H9 (cell line): Measurements from ENCODE around the gene EPHB2. TPM values are rescaled to one million over a fixed set of nuclear protein-coding genes. Genes with fewer than 3 reads are reported as not detected.

Experiments used
- DNase-seq: peaks from one replicate; pipeline ENCODE4 v3.0.0-alpha.2; 2017
- H2AFZ ChIP-seq: one replicate; pipeline ENCODE4 v1.6.1; 2013; ENCODE audit warnings: mild to moderate bottlenecking, low read length, control low read depth, moderate library complexity
- H2AK5ac ChIP-seq: 2 replicates; pipeline ENCODE4 v1.6.1; 2013; ENCODE audit warnings: low read length, control low read depth, mixed read lengths; ENCODE audit not compliant: insufficient read length
- H2BK120ac ChIP-seq: one replicate; pipeline ENCODE4 v1.6.1; 2013; ENCODE audit warnings: low read depth, mild to moderate bottlenecking, low read length, control low read depth, inconsistent platforms; ENCODE audit not compliant: poor library complexity, severe bottlenecking
- H2BK12ac ChIP-seq: 2 replicates; pipeline ENCODE4 v1.6.1; 2013; ENCODE audit warnings: low read length, control low read depth, mixed read lengths, low read depth; ENCODE audit not compliant: insufficient read length
- H2BK15ac ChIP-seq: 2 replicates; pipeline ENCODE4 v1.6.1; 2013; ENCODE audit warnings: low read depth, low read length, control low read depth
- H2BK20ac ChIP-seq: one replicate; pipeline ENCODE4 v1.6.1; 2013; ENCODE audit warnings: low read depth, mild to moderate bottlenecking, low read length, control low read depth, inconsistent platforms; ENCODE audit not compliant: poor library complexity, severe bottlenecking
- H2BK5ac ChIP-seq: 2 replicates; pipeline ENCODE4 v1.6.1; 2013; ENCODE audit warnings: low read length, control low read depth, mixed read lengths; ENCODE audit not compliant: insufficient read length
- H3K14ac ChIP-seq: 2 replicates; pipeline ENCODE4 v1.6.1; 2013; ENCODE audit warnings: low read length, control low read depth; ENCODE audit not compliant: insufficient read depth
- H3K18ac ChIP-seq: 2 replicates; pipeline ENCODE4 v1.6.1; 2013; ENCODE audit warnings: low read depth, mild to moderate bottlenecking, mixed read lengths, low read length, control low read depth; ENCODE audit not compliant: insufficient read length
- H3K23ac ChIP-seq: 2 replicates; pipeline ENCODE4 v1.6.1; 2013; ENCODE audit warnings: low read length, control low read depth, mixed read lengths, low read depth; ENCODE audit not compliant: insufficient read length
- H3K23me2 ChIP-seq: 2 replicates; pipeline ENCODE4 v1.6.1; 2013; ENCODE audit warnings: low read depth, mild to moderate bottlenecking, mixed read lengths, low read length, control low read depth; ENCODE audit not compliant: insufficient read length, poor library complexity, severe bottlenecking
- H3K27ac ChIP-seq: 2 replicates; pipeline ENCODE4 v1.5.1; 2013; ENCODE audit warnings: low read length, control low read depth, mixed read lengths, low read depth; ENCODE audit not compliant: insufficient read length
- H3K27me3 ChIP-seq: 2 replicates; pipeline ENCODE4 v1.6.1; 2013; ENCODE audit warnings: low read length, control low read depth, inconsistent platforms; ENCODE audit not compliant: insufficient read depth
- H3K4ac ChIP-seq: 2 replicates; pipeline ENCODE4 v1.6.1; 2013; ENCODE audit warnings: low read depth, mild to moderate bottlenecking, control low read depth, inconsistent platforms, low read length, moderate library complexity
- H3K4me1 ChIP-seq: 2 replicates; pipeline ENCODE4 v1.6.1; 2013; ENCODE audit warnings: low read length, control low read depth, inconsistent platforms; ENCODE audit not compliant: insufficient read depth
- H3K4me2 ChIP-seq: 2 replicates; pipeline ENCODE4 v1.6.1; 2013; ENCODE audit warnings: low read length, control low read depth, mixed read lengths; ENCODE audit not compliant: insufficient read length, insufficient read depth
- H3K56ac ChIP-seq: 2 replicates; pipeline ENCODE4 v1.6.1; 2013; ENCODE audit warnings: low read depth, mild to moderate bottlenecking, mixed read lengths, low read length, control low read depth; ENCODE audit not compliant: insufficient read length
- H3K79me1 ChIP-seq: 2 replicates; pipeline ENCODE4 v1.6.1; 2013; ENCODE audit warnings: low read depth, mild to moderate bottlenecking, moderate library complexity, low read length, control low read depth, inconsistent platforms; ENCODE audit not compliant: insufficient read depth, poor library complexity, severe bottlenecking
- H3K79me2 ChIP-seq: 2 replicates; pipeline ENCODE4 v1.6.1; 2013; ENCODE audit warnings: low read length, control low read depth, inconsistent platforms; ENCODE audit not compliant: insufficient read depth
- H3K9ac ChIP-seq: 2 replicates; pipeline ENCODE4 v1.6.1; 2013; ENCODE audit warnings: low read length, control low read depth, mixed read lengths; ENCODE audit not compliant: insufficient read length; ENCODE audit errors: extremely low read depth
- H3K9me3 ChIP-seq: one replicate; pipeline ENCODE4 v1.6.1; 2013; ENCODE audit warnings: low read depth, low read length, inconsistent platforms; ENCODE audit not compliant: control insufficient read depth
- H3T11ph ChIP-seq: one replicate; pipeline ENCODE4 v1.6.1; 2013; ENCODE audit warnings: mild to moderate bottlenecking, low read length, control low read depth, inconsistent platforms
- H4K20me1 ChIP-seq: one replicate; pipeline ENCODE4 v1.6.1; 2013; ENCODE audit not compliant: control insufficient read depth, insufficient read length, insufficient read depth
- H4K5ac ChIP-seq: 2 replicates; pipeline ENCODE4 v1.6.1; 2013; ENCODE audit warnings: low read depth, mild to moderate bottlenecking, mixed read lengths, low read length, control low read depth; ENCODE audit not compliant: insufficient read length
- H4K8ac ChIP-seq: replicated peaks from 2 replicates; pipeline ENCODE4 v1.6.1; 2013; ENCODE audit warnings: low read length, control low read depth, mixed read lengths, low read depth; ENCODE audit not compliant: insufficient read length
- H4K91ac ChIP-seq: 2 replicates; pipeline ENCODE4 v1.6.1; 2013; ENCODE audit warnings: low read depth, mild to moderate bottlenecking, moderate library complexity, mixed read lengths, low read length, control low read depth; ENCODE audit not compliant: insufficient read length
- H3K27ac Mint-ChIP-seq, 3 experiments: 2 replicates in 2 of 3; 3 replicates in 1 of 3; pipeline ENCODE4 v1.8.0; 2020 to 2021; ENCODE audit warnings: mixed read lengths in 3 of 3, mild to moderate bottlenecking in 1 of 3, moderate library complexity in 1 of 3
- H3K27me3 Mint-ChIP-seq: 2 replicates; pipeline ENCODE4 v1.8.0; 2021; ENCODE audit warnings: low read depth, mild to moderate bottlenecking, moderate library complexity, mixed read lengths
- H3K36me3 Mint-ChIP-seq, 3 experiments: 2 replicates in 2 of 3; 3 replicates in 1 of 3; pipeline ENCODE4 v1.8.0; 2020 to 2021; ENCODE audit warnings: low read depth in 3 of 3, mixed read lengths in 3 of 3; ENCODE audit not compliant: insufficient read depth in 1 of 3
- H3K4me1 Mint-ChIP-seq, 2 experiments: 2 replicates each; pipeline ENCODE4 v1.8.0; 2020; ENCODE audit warnings: mixed read lengths in 2 of 2
- H3K4me3 Mint-ChIP-seq, 2 experiments: 2 replicates in 1 of 2; 3 replicates in 1 of 2; pipeline ENCODE4 v1.8.0; 2020 to 2021; ENCODE audit warnings: mild to moderate bottlenecking in 2 of 2, mixed read lengths in 2 of 2, moderate library complexity in 1 of 2
- H3K9me3 Mint-ChIP-seq, 2 experiments: 2 replicates in 1 of 2; 3 replicates in 1 of 2; pipeline ENCODE4 v1.8.0; 2020; ENCODE audit warnings: mild to moderate bottlenecking in 2 of 2, mixed read lengths in 2 of 2, moderate library complexity in 1 of 2
- CTCF ChIP-seq: fragments of 200-600 bp; sonication (generic); conservative IDR thresholded peaks from 3 replicates; pipeline ENCODE4 v1.8.0; 2021; ENCODE audit warnings: antibody characterized with exemption, mild to moderate bottlenecking
- WGBS: extraction: QIAGEN DNeasy Blood & Tissue Kit; methylation state at CpG from one replicate; pipeline ENCODE4 v1.1.7; 2013; ENCODE audit warnings: missing lambda C conversion rate, low lambda C conversion rate, mixed read lengths; ENCODE audit not compliant: insufficient read length; ENCODE audit errors: extremely low coverage; 5-methylcytosine and 5-hydroxymethylcytosine counted together
- total RNA-seq: library from RNA; stranded (reverse); gene quantifications from 2 replicates; pipeline ENCODE4 v1.2.1, GENCODE V29; 2021

Gene EPHB2
- total RNA-seq, 1 experiment from 2014 or later, result 9.5 TPM

- no peak overlapping the region for H4K5ac ChIP-seq
- Mint-ChIP-seq H3K36me3 (no peaks in the 10 kb centered on the region; a peak in 1 of 7 replicates), H3K9me3 (no peaks in the 10 kb centered on the region), H3K27me3 (no peaks in the 10 kb centered on the region), H3K27ac (peak overlapping the region in 2 of 3 experiments; percentile 69 to 84; a peak in 2 of 7 replicates), H3K4me1 (peaks cover 27 to 63% of the 10 kb centered on the region in 2 experiments), H3K4me3 (no peak overlapping the region)
- H4K8ac ChIP-seq, result no peak overlapping the region
- H3K9ac ChIP-seq, result no peak overlapping the region
- H3K4me1 ChIP-seq, result no peaks in the 10 kb centered on the region; the same call in 1 of the 2 replicates
- no peak overlapping the region for H2AK5ac ChIP-seq
- H3K27ac ChIP-seq, result no peak overlapping the region
- H3K18ac ChIP-seq, result no peak overlapping the region
- H3T11ph ChIP-seq, result no peak overlapping the region
- no peak overlapping the region for H2AFZ ChIP-seq
- no peaks in the 10 kb centered on the region for H3K79me1 ChIP-seq
- no peak overlapping the region for H3K14ac ChIP-seq
- H3K4ac ChIP-seq, result no peak overlapping the region
- H3K56ac ChIP-seq, result no peak overlapping the region
- no CpG with 5 or more reads among the region's 4 CpGs for WGBS
- H3K79me2 ChIP-seq, result no peaks in the 10 kb centered on the region
- no peak overlapping the region for H3K23ac ChIP-seq
- H2BK15ac ChIP-seq, result no peak overlapping the region
- H3K27me3 ChIP-seq, result no peaks in the 10 kb centered on the region
- no peak overlapping the region for H3K4me2 ChIP-seq
- H2BK12ac ChIP-seq, result no peak overlapping the region
- H2BK5ac ChIP-seq, result no peak overlapping the region
- H4K91ac ChIP-seq, result no peak overlapping the region
- H2BK120ac ChIP-seq, result no peak overlapping the region
- no peak for TF ChIP-seq CTCF
- H3K9me3 ChIP-seq, result no peaks in the 10 kb centered on the region
- no peak for DNase-seq
- H4K20me1 ChIP-seq, result no peaks in the 10 kb centered on the region
- H3K23me2 ChIP-seq, result no peaks in the 10 kb centered on the region
- no peak overlapping the region for H2BK20ac ChIP-seq
Observed at GRCh38 chr1:22796642-22797041, 86.0 kb downstream of the EPHB2 start.
